WTC11 (cell line): ENCODE results near the gene LRRC8A.

Experiments
- CTCF ChIP-seq: fragments of 200-600 bp; IDR thresholded peaks from 2 replicates; pipeline ENCODE4 v1.8.0; 2022; ENCODE audit warnings: antibody characterized with exemption
- IRF1 ChIP-seq: sonication (generic); formaldehyde crosslinking; IDR thresholded peaks from 2 replicates; pipeline ENCODE4 v1.8.0; 2023; ENCODE audit warnings: missing genetic modification reagents
- JAZF1 ChIP-seq: fragments of 250-450 bp; sonication (Bioruptor Pico); IDR thresholded peaks from 2 replicates; pipeline ENCODE4 v1.9.0; 2021; ENCODE audit warnings: moderate library complexity, mild to moderate bottlenecking, inconsistent platforms
- NFYB ChIP-seq: sonication (generic); formaldehyde crosslinking; conservative IDR thresholded peaks from 2 replicates; pipeline ENCODE4 v1.8.0; 2022; ENCODE audit warnings: low read depth, missing genetic modification reagents
- STAT6 ChIP-seq: sonication (generic); formaldehyde crosslinking; conservative IDR thresholded peaks from 2 replicates; pipeline ENCODE4 v1.8.1; 2023; ENCODE audit warnings: mild to moderate bottlenecking, low read depth, missing genetic modification reagents, moderate library complexity

GRCh38 chr9:128903079-128903461 is 21.1 kb downstream of the LRRC8A start:
- TF ChIP-seq CTCF (no peak), JAZF1 (no peak), IRF1 (no peak), STAT6 (CRISPR knock-in tag) (no peak), NFYB (no peak)
